CD4-positive, alpha-beta T cell (primary cell): ENCODE data around the gene LRRC8D. TPM values are rescaled to one million over a fixed set of nuclear protein-coding genes. Genes with fewer than 3 reads are reported as not detected.

Experiments
- ATAC-seq: fragments of 200-7000 bp; cut with Tn5 transposase; one replicate; pipeline ENCODE4 v1.10.0; 2022; ENCODE audit warnings: mild to moderate bottlenecking; ENCODE audit not compliant: poor library complexity
- CTCF ChIA-PET: fragments of 350-600 bp; sonication (Branson Sonifier 250); formaldehyde crosslinking; loops from one replicate; lab custom pipeline; 2021; ENCODE audit warnings: antibody characterized with exemption, inconsistent platforms; lab: Charles Lee
- POLR2A ChIA-PET: fragments of 350-600 bp; sonication (Branson Sonifier 250); formaldehyde crosslinking; loops from one replicate; lab custom pipeline; 2021; ENCODE audit warnings: antibody characterized with exemption, inconsistent platforms; lab: Charles Lee
- DNase-seq, 14 experiments: peaks; one replicate each; pipeline ENCODE4 v3.0.0-alpha.2; 2013 to 2020; ENCODE audit warnings: mixed read lengths in 2 of 14
- H3K27ac ChIP-seq, 2 donors: one replicate each; pipeline versions ENCODE4 v1.5.1 to v1.7.0; 2013; ENCODE audit warnings: low read length in 2 of 2, low read depth in 1 of 2, mild to moderate bottlenecking in 1 of 2
- H3K27me3 ChIP-seq, 2 experiments: 1 replicate in 1 of 2; 2 replicates in 1 of 2; pipeline versions ENCODE4 v1.6.1 to v1.7.0; 2013; ENCODE audit warnings: low read length in 2 of 2, control low read depth in 1 of 2, mild to moderate bottlenecking in 1 of 2, moderate library complexity in 1 of 2; ENCODE audit not compliant: insufficient read depth in 2 of 2, control insufficient read depth in 1 of 2
- H3K36me3 ChIP-seq: one replicate; pipeline ENCODE4 v1.6.1; 2013; ENCODE audit warnings: low read length, control low read depth; ENCODE audit not compliant: insufficient read depth
- H3K4me1 ChIP-seq: one replicate; pipeline ENCODE4 v1.6.1; 2013; ENCODE audit warnings: low read length, control low read depth; ENCODE audit not compliant: insufficient read depth
- H3K4me3 ChIP-seq: one replicate; pipeline ENCODE4 v1.5.1; 2013; ENCODE audit warnings: mild to moderate bottlenecking, low read length, moderate library complexity
- H3K9me3 ChIP-seq, 2 experiments: 1 replicate in 1 of 2; 2 replicates in 1 of 2; pipeline versions ENCODE4 v1.6.1 to v1.7.0; 2013; ENCODE audit warnings: low read length in 2 of 2, mild to moderate bottlenecking in 2 of 2, control low read depth in 1 of 2, moderate library complexity in 1 of 2; ENCODE audit not compliant: control insufficient read depth in 1 of 2, insufficient read depth in 1 of 2
- H3K27ac Mint-ChIP-seq: one replicate; pipeline ENCODE4 v1.8.0; 2020; ENCODE audit warnings: mixed read lengths
- H3K27me3 Mint-ChIP-seq: one replicate; pipeline ENCODE4 v1.8.0; 2021; ENCODE audit warnings: mixed read lengths
- H3K36me3 Mint-ChIP-seq: one replicate; pipeline ENCODE4 v1.8.0; 2021; ENCODE audit warnings: low read depth, mixed read lengths
- H3K4me1 Mint-ChIP-seq: one replicate; pipeline ENCODE4 v1.8.0; 2021; ENCODE audit warnings: low read depth, mixed read lengths
- H3K4me3 Mint-ChIP-seq: one replicate; pipeline ENCODE4 v1.8.0; 2020; ENCODE audit warnings: mild to moderate bottlenecking, mixed read lengths
- H3K9me3 Mint-ChIP-seq: one replicate; pipeline ENCODE4 v1.8.0; 2020; ENCODE audit warnings: mixed read lengths
- intact Hi-C, 2 experiments: fragments of 100-400 bp; cut with DNase I in 1 of 2; cut with micrococcal nuclease in 1 of 2; formaldehyde crosslinking; loops; one replicate each; pipeline versions ENCODE4 v1.15.1 to v1.9.0; 2023 to 2025; cut with DNase I, micrococcal nuclease
- total RNA-seq, 174 experiments: library from RNA in 2 of 174; stranded (reverse) in 2 of 174; gene quantifications; one replicate each; pipeline ENCODE4 v1.2.3 and lab custom pipeline; 2021 to 2026
- TF ChIP-seq, protein P1 (sequence below): fragments of 200-600 bp; IDR thresholded peaks from one replicate; pipeline ENCODE4 v1.8.0; 2022; ENCODE audit warnings: antibody characterized with exemption, mild to moderate bottlenecking

Gene LRRC8D
- total RNA-seq, 2 experiments from 2014 or later = 15.5 to 18.2 TPM

DNA sequence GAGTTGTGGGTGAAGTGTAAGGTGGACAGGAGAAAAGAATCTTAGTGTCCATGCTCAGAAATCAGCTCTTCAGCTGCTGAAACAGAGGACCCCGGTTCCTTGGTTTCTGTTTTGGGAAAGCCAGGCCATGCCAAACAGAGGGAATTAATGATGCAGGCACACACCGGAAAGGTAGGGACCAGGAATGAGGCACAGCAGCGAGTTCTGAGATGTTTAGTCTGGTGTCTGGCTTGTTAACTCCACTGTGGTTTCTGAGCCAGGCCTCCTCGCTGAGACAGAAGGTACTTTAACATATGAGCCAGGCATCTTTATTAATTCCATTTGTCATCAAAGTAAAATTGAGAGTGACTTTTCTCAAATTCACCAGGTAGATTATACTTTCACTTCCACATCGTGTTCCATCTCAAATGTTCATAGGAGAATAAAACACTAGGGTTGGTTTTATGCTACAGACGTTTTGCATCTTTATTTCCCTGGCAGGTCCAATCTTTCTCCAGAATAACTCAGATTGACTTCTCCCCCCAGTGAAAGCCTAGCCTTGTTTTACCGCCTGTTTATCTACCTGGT is 23.5 kb downstream of the LRRC8D start:
- Histone ChIP-seq H3K4me3 (peak overlapping the region; percentile 75), H3K9me3 (no peaks in the 10 kb centered on the region), H3K27ac (peak overlapping the region; percentile 81 to 90), H3K4me1 (peaks cover 33% of the 10 kb centered on the region), H3K36me3 (no peaks in the 10 kb centered on the region), H3K27me3 (no peaks in the 10 kb centered on the region)
- DNase-seq (peak in 10 of 14 experiments; percentile 15 to 58 (median 40)), ATAC-seq (peak; percentile 27)
- TF ChIP-seq, protein P1, sequence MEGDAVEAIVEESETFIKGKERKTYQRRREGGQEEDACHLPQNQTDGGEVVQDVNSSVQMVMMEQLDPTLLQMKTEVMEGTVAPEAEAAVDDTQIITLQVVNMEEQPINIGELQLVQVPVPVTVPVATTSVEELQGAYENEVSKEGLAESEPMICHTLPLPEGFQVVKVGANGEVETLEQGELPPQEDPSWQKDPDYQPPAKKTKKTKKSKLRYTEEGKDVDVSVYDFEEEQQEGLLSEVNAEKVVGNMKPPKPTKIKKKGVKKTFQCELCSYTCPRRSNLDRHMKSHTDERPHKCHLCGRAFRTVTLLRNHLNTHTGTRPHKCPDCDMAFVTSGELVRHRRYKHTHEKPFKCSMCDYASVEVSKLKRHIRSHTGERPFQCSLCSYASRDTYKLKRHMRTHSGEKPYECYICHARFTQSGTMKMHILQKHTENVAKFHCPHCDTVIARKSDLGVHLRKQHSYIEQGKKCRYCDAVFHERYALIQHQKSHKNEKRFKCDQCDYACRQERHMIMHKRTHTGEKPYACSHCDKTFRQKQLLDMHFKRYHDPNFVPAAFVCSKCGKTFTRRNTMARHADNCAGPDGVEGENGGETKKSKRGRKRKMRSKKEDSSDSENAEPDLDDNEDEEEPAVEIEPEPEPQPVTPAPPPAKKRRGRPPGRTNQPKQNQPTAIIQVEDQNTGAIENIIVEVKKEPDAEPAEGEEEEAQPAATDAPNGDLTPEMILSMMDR = no peak
- peak overlapping the region; percentile 95 for H3K27ac Mint-ChIP-seq
- H3K27me3 Mint-ChIP-seq = no peaks in the 10 kb centered on the region
- no peaks in the 10 kb centered on the region for H3K9me3 Mint-ChIP-seq
- ChIA-PET CTCF (interaction anchor here (0.9 to 2.5 kb wide), 11 partner anchors 11 to 131 kb away, joined by 4 to 22 read pairs (median 6); no protein-coding TSS in a partner anchor), POLR2A (interaction anchor here (0.7 to 4.4 kb wide), 23 partner anchors 8 to 1160 kb away, joined by 3 to 60 read pairs (median 8); partner anchors contain the start of genes LRRC8C, LRRC8D, PKN2 and ZNF326)
- H3K4me1 Mint-ChIP-seq = peaks cover 61% of the 10 kb centered on the region
- H3K36me3 Mint-ChIP-seq = peaks cover 34% of the 10 kb centered on the region
- intact Hi-C loops = loop anchor here (5.0 kb wide), 3 partner anchors 37 to 212 kb away; partner anchors contain the start of gene LRRC8C (in 1 of the 2)
- peak overlapping the region; percentile 89 for H3K4me3 Mint-ChIP-seq

DNA sequence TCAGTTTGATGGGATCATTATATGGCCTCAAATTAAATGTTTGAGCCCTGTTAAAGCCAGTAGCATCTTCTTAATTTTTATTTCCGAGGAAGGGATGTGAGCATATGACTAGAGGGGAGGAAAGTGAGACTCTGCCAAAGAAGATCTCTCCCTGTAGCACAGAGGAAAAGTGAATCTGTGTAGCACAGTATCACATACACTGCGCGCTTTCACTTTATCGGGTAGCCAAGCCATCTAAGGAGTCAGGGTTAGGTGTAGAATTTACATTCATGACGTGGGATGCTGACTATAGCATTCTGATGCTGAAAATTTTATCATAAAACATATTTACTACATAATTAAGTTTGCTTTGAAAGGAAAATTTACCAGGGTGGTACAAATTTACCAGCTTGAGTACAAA is 24.0 kb downstream of the LRRC8D start:
- CTCF ChIA-PET = interaction anchor here (2.2 kb wide), 1 partner anchor 19 kb away, joined by 11 read pairs; no protein-coding TSS in a partner anchor
- Histone ChIP-seq H3K9me3 (no peaks in the 10 kb centered on the region), H3K4me1 (peaks cover 32% of the 10 kb centered on the region), H3K4me3 (peak overlapping the region; percentile 75), H3K36me3 (no peaks in the 10 kb centered on the region), H3K27me3 (no peaks in the 10 kb centered on the region), H3K27ac (peak overlapping the region; percentile 81 to 90)
- peaks cover 65% of the 10 kb centered on the region for H3K4me1 Mint-ChIP-seq
- H3K36me3 Mint-ChIP-seq = peaks cover 38% of the 10 kb centered on the region
- H3K27me3 Mint-ChIP-seq = no peaks in the 10 kb centered on the region
- ATAC-seq (peak; percentile 47), DNase-seq (peak in 7 of 14 experiments; percentile 8 to 56 (median 35))
- H3K27ac Mint-ChIP-seq = peak overlapping the region; percentile 95
- POLR2A ChIA-PET = interaction anchor here (1.4 to 4.4 kb wide), 6 partner anchors 13 to 234 kb away, joined by 6 to 59 read pairs (median 8); no protein-coding TSS in a partner anchor
- intact Hi-C loops = loop anchor here (5.0 kb wide), 3 partner anchors 38 to 213 kb away; partner anchors contain the start of gene LRRC8C (in 1 of the 2)
- TF ChIP-seq, protein P1 = no peak
- H3K4me3 Mint-ChIP-seq = peak overlapping the region; percentile 89
- H3K9me3 Mint-ChIP-seq = no peaks in the 10 kb centered on the region

DNA sequence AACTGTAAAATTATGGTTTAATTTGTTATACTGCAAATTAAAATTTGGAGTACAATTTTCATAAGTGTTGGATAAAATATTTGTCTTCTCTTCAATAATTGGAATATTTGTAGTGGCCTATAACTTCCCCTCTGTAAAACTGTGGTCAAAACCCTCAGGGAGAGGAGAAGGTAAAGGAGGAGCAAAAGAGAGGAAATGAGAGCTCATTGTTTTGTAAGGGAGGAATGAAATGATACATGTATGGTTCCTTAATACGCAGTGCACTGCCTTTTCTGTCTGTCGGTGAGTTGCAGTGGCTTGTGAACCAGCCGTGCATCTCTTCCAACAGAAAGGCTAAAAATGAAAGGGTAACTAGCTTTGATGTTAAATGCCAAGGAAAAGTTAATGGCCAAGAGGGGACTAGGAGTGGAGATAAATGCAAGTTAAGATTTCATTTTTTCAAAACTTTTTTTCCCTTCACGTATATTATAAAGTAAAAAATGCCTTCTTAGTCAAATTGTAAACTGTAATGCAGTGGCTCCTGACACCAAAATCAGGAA is 26.4 kb downstream of the LRRC8D start:
- peak overlapping the region; percentile 95 for H3K27ac Mint-ChIP-seq
- peaks cover 75% of the 10 kb centered on the region for H3K4me1 Mint-ChIP-seq
- H3K9me3 Mint-ChIP-seq = no peaks in the 10 kb centered on the region
- no peak for ATAC-seq
- H3K4me3 ChIP-seq = peak overlapping the region; percentile 37
- H3K4me3 Mint-ChIP-seq = peak overlapping the region; percentile 85
- H3K4me1 ChIP-seq = peaks cover 32% of the 10 kb centered on the region
- DNase-seq = peak in 2 of 14 experiments; percentile 12 to 19
- no peaks in the 10 kb centered on the region for H3K9me3 ChIP-seq
- no peaks in the 10 kb centered on the region for H3K27me3 ChIP-seq
- peaks cover 4% of the 10 kb centered on the region for H3K36me3 ChIP-seq
- H3K27me3 Mint-ChIP-seq = no peaks in the 10 kb centered on the region
- peak overlapping the region in 1 of 2 donors; percentile 10 for H3K27ac ChIP-seq
- ChIA-PET POLR2A (interaction anchor here (0.6 to 3.5 kb wide), 10 partner anchors 9 to 215 kb away, joined by 3 to 24 read pairs (median 4); no protein-coding TSS in a partner anchor), CTCF (interaction anchor here (1.3 kb wide), 1 partner anchor 11 kb away, joined by 4 read pairs; no protein-coding TSS in a partner anchor)
- intact Hi-C loops = loop anchor here in 1 of 2 experiments (2.0 kb wide), 1 partner anchor 26 kb away; no protein-coding TSS in a partner anchor
- TF ChIP-seq, protein P1 = no peak
- peaks cover 46% of the 10 kb centered on the region for H3K36me3 Mint-ChIP-seq
